HUDEP-2 (cell line): Measurements from ENCODE around the gene PAM16.

Source experiments
- DNase-seq, 76 experiments: peaks; one replicate each; lab custom pipeline; 2025; ENCODE audit not compliant: unreplicated experiment in 76 of 76; lab: John Stamatoyannopoulos, UW

Gene PAM16

GRCh38 chr16:4372001-4372577 is 21.0 kb upstream of the PAM16 start:
- peak in 2 of 76 experiments; percentile 14 to 18 for DNase-seq

- DNase-seq, result peak in 56 of 76 experiments; percentile 4 to 69 (median 45)
These were observed 20.4 kb upstream of the PAM16 start, which contains the start of gene VASN for GRCh38 chr16:4371357-4372000. VASN (plus strand) TSS chr16:4371848; CDS start chr16:4380878, 9,030 bp downstream.

- peak in 1 of 76 experiments; percentile 19 for DNase-seq
These were observed 19.6 kb upstream of the PAM16 start for GRCh38 chr16:4370570-4371356.

- DNase-seq, result no peak
These were observed 19.0 kb upstream of the PAM16 start for GRCh38 chr16:4370151-4370550.

GRCh38 chr16:4369007-4369733 is 18.0 kb upstream of the PAM16 start:
- DNase-seq, result no peak

- DNase-seq, result no peak
These were observed 16.3 kb upstream of the PAM16 start for GRCh38 chr16:4367393-4367856.

GRCh38 chr16:4366016-4366415 is 14.9 kb upstream of the PAM16 start:
- no peak for DNase-seq

GRCh38 chr16:4365615-4366014 is 14.5 kb upstream of the PAM16 start:
- DNase-seq, result no peak

GRCh38 chr16:4365014-4365406 is 13.9 kb upstream of the PAM16 start:
- DNase-seq, result no peak

- DNase-seq, result no peak
These were observed 13.3 kb upstream of the PAM16 start for GRCh38 chr16:4364196-4365013.

GRCh38 chr16:4362476-4363135 is 11.5 kb upstream of the PAM16 start:
- peak in 37 of 76 experiments; percentile 5 to 45 (median 26) for DNase-seq

- DNase-seq, result no peak
These were observed 10.8 kb upstream of the PAM16 start for GRCh38 chr16:4361944-4362311.

GRCh38 chr16:4361033-4361943 is 10.2 kb upstream of the PAM16 start:
- no peak for DNase-seq

- DNase-seq, result peak in 7 of 76 experiments; percentile 5 to 30 (median 21)
These were observed 9.5 kb upstream of the PAM16 start for GRCh38 chr16:4360538-4361021.

- no peak for DNase-seq
These were observed 8.8 kb upstream of the PAM16 start for GRCh38 chr16:4359914-4360313.

GRCh38 chr16:4358831-4359561 is 7.9 kb upstream of the PAM16 start:
- DNase-seq, result peak in 41 of 76 experiments; percentile 8 to 69 (median 31)

- no peak for DNase-seq
These were observed 7.1 kb upstream of the PAM16 start for GRCh38 chr16:4358236-4358635.

- no peak for DNase-seq
These were observed 5.7 kb upstream of the PAM16 start for GRCh38 chr16:4356820-4357219.
